MM.1S (cell line): ENCODE measurements around the gene AMFR.

Experiments used
- EZH2 ChIP-seq: fragments of 300-600 bp; sonication (generic); optimal IDR thresholded peaks from 2 replicates; pipeline ENCODE3; 2017; ENCODE audit warnings: low read depth, mild to moderate bottlenecking, antibody characterized with exemption, low read length, mixed read lengths
- TF ChIP-seq, protein P1 (sequence below): fragments of 300-600 bp; sonication (generic); IDR thresholded peaks from 2 replicates; pipeline ENCODE4 v1.5.1; 2016; ENCODE audit warnings: antibody characterized with exemption, low read length, mixed read lengths

- TF ChIP-seq, protein P1, sequence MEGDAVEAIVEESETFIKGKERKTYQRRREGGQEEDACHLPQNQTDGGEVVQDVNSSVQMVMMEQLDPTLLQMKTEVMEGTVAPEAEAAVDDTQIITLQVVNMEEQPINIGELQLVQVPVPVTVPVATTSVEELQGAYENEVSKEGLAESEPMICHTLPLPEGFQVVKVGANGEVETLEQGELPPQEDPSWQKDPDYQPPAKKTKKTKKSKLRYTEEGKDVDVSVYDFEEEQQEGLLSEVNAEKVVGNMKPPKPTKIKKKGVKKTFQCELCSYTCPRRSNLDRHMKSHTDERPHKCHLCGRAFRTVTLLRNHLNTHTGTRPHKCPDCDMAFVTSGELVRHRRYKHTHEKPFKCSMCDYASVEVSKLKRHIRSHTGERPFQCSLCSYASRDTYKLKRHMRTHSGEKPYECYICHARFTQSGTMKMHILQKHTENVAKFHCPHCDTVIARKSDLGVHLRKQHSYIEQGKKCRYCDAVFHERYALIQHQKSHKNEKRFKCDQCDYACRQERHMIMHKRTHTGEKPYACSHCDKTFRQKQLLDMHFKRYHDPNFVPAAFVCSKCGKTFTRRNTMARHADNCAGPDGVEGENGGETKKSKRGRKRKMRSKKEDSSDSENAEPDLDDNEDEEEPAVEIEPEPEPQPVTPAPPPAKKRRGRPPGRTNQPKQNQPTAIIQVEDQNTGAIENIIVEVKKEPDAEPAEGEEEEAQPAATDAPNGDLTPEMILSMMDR, result no peak
- no peak for TF ChIP-seq EZH2
These were observed 105.3 kb downstream of the AMFR start for GRCh38 chr16:56320056-56320455.
